NCI-H1105 (cell line): Measurements from ENCODE around the gene TBC1D7.

Source experiments
- DNase-seq: peaks from one replicate; lab custom pipeline; 2025; lab: John Stamatoyannopoulos, UW

The TBC1D7 gene

GRCh38 chr6:13268913-13269518 is 59.3 kb downstream of the TBC1D7 start:
- no peak for DNase-seq

GRCh38 chr6:13267142-13267651 is 61.1 kb downstream of the TBC1D7 start:
- no peak for DNase-seq

DNA sequence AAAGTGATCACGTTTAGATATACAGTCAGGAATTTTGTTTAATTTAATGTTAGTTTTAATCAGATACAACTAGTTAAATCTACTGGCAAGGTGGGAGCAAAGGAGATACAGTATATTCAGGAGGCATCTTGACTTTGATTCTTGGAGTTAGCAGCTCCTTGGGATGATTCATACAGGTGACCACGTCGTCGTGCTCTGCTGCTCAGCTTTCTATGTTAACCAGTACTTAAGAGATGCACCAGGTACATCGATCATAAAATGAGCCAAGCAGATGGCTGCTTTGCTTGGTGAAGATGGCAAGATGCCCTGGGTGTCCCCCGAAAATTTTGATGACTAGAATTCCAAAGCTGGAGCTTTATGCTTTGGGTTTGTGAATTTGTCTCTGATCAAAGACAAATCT is 64.7 kb downstream of the TBC1D7 start:
- DNase-seq: no peak

- DNase-seq: no peak
Measured at GRCh38 chr6:13262302-13263230, 65.8 kb downstream of the TBC1D7 start.

- no peak for DNase-seq
Measured at GRCh38 chr6:13261464-13261994, 66.8 kb downstream of the TBC1D7 start.

GRCh38 chr6:13260831-13261230 is 67.5 kb downstream of the TBC1D7 start:
- DNase-seq: no peak

- no peak for DNase-seq
Measured at GRCh38 chr6:13260101-13260598, 68.2 kb downstream of the TBC1D7 start.

DNA sequence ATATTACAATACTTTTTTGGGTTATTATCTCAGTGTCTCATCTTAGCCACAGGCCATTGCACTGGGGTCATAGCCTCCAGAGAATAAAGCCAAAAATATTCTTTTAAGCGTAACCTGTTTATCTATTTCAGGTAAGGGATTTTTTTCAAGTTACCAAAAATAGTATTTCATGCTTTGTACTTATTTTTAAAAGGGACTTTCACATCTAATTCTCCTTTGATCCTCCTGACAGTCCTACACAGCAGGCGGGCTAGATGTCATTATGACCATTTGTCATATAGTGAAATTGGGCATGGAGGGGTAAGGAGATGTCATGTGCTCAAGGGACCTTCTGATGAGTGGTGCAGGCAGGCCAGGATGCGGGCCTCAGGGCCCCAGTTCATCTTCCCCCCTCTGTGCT is 68.9 kb downstream of the TBC1D7 start:
- DNase-seq: no peak

DNA sequence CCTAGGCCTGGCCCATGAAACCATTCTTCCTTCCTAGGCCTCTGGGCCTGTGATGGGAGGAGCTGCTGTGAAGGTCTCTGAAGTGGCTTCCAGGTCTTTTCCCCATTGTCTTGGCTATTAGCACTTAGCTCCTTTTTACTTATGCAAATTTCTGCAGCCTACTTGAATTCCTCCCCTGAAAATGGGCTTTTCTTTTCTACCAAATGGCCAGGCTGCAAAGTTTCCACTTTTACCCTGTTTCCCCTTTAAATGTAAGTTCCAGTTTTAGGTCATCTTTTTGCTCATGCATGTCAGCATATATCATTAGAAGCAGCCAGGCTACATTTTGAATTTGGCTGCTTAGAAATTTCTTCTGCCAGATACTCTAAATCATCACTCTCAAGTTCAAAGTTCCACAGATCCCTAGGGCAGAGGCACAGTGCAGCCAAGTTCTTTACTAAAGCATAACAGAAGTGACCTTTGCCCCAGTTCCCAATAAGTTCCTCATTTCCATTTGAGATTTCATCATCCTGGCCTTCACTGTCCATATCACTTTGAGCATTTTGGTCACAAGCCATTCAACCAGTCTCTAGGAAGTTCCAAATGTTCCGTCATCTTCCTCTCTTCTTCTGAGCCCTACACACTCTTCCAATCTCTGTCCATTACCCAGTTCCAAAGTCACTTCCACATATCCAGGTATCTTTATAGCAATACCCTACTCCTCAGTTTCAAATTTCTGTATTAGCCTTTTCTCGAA is 71.9 kb downstream of the TBC1D7 start:
- DNase-seq: no peak
